ENCODE data around the gene STBD1.
"Not testable (repeated sequence)": the region's sequence is repeated elsewhere in the genome, so short reads cannot be mapped to it uniquely, and the experiment has no call there.

STBD1 gene

GRCh38 chr4:76305971-76306881 is at the start of gene STBD1:
Gene STBD1 (plus strand): TSS chr4:76306733. CDS start chr4:76306770, 37 bp downstream.
- DNase-seq (ENCODE audit: low spot score), result no peak

- no peak for DNase-seq (ENCODE audit: low spot score)
These were observed 49.6 kb upstream of the STBD1 start for GRCh38 chr4:76256968-76257367.

GRCh38 chr4:76257824-76258223 is 48.7 kb upstream of the STBD1 start:
- no peak for DNase-seq (ENCODE audit: low spot score)

GRCh38 chr4:76260571-76260970 is 46.0 kb upstream of the STBD1 start:
- DNase-seq (ENCODE audit: low spot score), result no peak

DNA sequence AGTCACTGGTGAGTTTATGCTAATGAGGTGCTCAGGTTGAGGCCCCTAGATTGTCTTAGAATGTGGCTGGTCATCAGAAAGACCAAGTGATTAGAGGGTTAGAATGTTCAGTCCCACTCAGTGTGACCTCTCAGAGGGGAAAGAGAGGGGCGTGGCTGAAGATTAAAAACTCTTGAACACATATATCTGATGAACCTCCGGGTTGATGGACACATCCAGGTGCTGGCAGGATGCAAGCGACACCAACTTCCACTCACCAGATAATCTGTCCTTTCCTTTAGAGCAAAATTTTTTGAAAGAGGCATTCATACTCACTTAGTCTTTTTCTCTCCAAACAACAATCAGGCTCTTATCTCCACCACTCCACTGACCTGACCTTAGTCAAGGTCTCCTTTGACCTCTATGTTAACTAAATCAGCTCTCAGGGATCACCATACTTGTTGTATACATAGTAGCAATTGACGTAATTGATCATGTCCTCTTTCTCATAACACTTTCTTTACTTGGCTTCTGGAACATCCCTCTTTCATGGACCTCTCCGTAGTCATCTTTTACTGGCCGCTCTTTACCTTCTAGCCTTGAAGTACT is 40.8 kb upstream of the STBD1 start:
- no peak for DNase-seq (ENCODE audit: low spot score)

DNA sequence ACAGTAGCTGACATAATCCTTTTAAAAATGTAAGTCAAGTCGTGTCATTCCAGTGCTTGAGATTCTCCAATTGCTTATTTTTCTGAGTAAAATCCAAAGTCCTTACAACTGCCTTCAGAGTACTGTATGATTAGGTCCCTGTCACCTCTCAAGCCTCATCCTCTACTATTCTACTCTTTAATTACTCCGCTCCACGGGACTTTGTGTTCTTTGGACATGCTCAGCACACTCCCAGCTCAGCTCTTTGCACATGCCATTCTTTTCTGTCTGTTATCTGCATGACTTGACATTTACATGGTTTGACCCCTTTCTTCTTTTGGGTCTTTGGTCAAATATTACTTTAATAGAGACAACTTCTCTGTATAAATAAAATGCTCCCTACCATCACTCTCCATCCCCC is 39.9 kb upstream of the STBD1 start:
- no peak for DNase-seq (ENCODE audit: low spot score)

DNA sequence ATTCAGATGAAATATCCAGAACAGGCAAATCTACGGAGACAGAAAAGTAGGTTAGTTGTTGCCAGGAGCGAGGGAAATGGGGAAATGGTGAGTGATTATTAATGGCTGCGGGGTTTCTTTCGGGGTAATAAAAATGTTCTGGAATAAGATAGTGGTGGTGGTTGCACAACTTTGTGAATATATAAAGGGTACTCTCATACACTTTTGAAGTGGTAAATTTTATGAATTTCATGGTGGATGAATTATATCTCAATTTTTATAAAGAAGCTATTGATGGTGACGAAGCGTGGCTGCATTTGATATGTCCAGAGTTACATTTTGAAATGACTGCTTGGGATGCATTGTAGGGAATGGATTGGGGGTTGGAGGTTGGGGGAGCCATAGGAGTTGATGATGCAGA is 38.7 kb upstream of the STBD1 start:
- DNase-seq (ENCODE audit: low spot score), result no peak

GRCh38 chr4:76270244-76271175 is 36.0 kb upstream of the STBD1 start:
- DNase-seq (ENCODE audit: low spot score), result no peak

- no peak for DNase-seq (ENCODE audit: low spot score)
These were observed 35.3 kb upstream of the STBD1 start for GRCh38 chr4:76271248-76271647.

DNA sequence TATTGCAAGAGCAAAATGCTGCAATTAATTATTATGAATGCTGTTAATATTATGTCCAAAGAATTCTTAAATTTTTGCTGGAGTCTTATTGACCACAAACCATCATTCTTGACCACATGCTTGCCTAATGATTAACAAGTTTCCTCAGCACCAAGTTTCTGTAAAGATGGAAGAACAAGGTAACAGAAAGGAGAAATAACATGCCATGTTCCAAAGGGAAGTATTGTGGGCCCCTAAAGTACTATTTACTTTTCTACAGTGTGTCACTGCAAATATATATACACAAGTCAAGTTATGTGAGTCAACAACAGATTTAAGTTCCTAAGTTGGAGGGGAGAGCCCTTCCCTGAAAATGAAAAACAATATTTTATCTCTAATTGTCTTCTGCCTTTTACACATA is 34.5 kb upstream of the STBD1 start:
- no peak for DNase-seq (ENCODE audit: low spot score)

DNA sequence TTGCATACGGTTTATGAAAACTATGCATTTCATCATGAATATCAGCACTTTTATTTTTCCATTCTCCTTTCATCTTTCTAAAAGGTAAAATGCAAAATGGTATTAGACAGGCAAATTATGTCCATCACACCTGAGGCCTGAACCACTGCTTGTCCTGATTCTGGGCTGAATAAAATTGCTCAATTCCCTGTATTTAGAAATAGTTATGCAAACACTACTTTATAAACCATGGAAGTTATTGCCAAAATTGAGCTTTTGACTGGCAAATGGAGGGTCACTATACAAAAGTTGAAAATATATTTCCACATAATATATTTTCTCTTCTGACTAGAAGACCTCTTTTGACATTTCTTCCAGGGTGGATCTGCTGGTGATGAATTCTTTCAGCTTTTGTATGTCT is 34.0 kb upstream of the STBD1 start:
- no peak for DNase-seq (ENCODE audit: low spot score)

GRCh38 chr4:76272999-76273398 is 33.5 kb upstream of the STBD1 start:
- DNase-seq (ENCODE audit: low spot score), result no peak

DNA sequence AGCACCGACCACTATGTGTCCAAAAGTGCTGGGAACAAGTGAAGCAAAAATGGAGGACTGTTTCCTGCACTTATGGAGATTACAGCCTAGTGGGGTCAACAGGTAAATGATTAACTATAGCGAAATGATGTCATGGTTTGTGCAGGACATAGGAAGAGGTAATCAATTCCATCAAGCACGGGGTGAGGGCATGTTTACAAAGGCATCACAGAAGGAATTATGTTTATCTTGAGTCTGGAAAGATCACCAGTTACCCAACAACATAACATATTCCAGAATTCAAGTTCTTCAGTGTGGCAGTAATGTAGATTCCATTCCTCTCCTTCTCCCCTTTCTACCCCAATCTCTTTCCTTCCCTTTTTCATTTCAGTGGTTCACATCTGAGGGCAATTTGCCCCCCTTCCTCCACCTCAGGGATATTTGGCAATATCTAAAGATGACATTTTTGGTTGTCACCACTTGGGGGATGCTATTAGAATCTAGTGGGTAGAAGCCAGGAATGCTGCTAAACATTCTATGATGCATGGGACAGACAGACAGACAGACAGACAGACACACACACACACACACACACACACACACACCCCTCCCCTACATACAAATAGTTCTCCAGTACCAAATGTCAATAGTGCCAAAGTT is 30.9 kb upstream of the STBD1 start:
- DNase-seq (ENCODE audit: low spot score), result no peak

- no peak for DNase-seq (ENCODE audit: low spot score)
These were observed 29.7 kb upstream of the STBD1 start for GRCh38 chr4:76276813-76277212.

DNA sequence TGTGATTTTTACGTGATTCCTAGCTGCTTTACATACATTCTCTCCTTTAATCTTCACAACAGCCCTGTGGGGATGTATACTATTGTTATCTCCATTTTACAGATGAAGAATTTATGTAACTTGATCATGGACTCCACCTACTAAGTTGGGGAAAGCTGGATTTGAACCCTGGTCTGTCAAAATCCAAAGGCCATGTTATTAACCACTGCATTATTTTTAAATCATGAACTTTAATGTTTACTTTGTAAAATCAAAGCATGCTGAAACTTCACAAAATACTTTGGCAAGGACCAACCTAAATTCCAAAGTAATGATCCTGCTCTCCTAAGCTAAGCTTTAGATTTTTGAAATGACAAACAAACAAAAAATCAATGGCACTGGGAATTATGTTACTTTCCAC is 28.9 kb upstream of the STBD1 start:
- DNase-seq (ENCODE audit: low spot score), result no peak

DNA sequence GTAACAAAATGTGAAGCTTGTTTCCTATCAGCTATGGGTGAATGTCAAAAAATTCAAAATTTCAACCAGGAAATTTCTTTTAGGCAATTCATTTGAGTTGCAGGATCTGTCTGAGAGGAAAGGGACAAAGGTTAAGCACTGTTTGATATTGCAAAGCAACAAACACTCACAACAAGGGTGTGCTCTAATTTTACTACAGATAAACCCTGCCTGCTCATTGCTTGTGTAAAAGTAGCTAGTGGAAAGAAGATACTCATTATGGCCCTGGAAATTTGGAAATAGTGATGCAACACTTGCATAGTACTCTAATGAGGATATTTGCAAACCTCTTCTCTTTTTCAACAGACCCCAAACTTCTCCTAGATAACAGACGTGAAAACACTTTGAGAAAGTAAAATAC is 27.9 kb upstream of the STBD1 start:
- no peak for DNase-seq (ENCODE audit: low spot score)

- no peak for DNase-seq (ENCODE audit: low spot score)
These were observed 27.1 kb upstream of the STBD1 start for GRCh38 chr4:76279462-76279861.

- no peak for DNase-seq (ENCODE audit: low spot score)
These were observed 25.8 kb upstream of the STBD1 start for GRCh38 chr4:76280488-76281441.

DNA sequence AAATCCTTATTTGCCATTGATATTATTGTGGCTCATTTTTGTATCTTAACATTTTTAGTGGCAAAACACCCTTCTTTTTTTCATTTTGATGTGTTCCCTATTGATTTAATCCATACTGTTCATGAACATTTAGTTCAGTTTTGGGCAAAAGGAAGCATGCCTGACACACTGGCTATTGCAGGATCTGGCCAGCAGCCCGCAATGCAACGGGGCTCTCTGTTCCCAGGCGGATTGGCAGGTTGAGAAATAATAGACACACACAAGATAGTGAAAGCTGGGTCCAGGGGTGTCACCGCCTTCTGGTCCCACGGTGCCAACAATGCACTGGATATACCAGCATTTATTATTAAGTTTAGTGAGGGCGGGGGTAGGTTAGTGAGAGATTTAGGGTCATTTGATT is 24.9 kb upstream of the STBD1 start:
- DNase-seq (ENCODE audit: low spot score), result not testable (repeated sequence)

GRCh38 chr4:76282941-76283689 is 23.4 kb upstream of the STBD1 start:
- DNase-seq (ENCODE audit: low spot score), result no peak

All from cerebellar cortex (tissue), 1 donor.